IPS-18c (cell line): ENCODE results near the gene C1orf87.

Source experiments
- H3K4me3 ChIP-seq: 2 replicates; pipeline ENCODE4 v1.7.0; 2013; ENCODE audit warnings: low read depth, mild to moderate bottlenecking, low read length, moderate library complexity; ENCODE audit not compliant: insufficient read depth
- H3K9me3 ChIP-seq: one replicate; pipeline ENCODE4 v1.6.1; 2013; ENCODE audit warnings: mild to moderate bottlenecking, low read length, moderate library complexity; ENCODE audit not compliant: control insufficient read depth, insufficient read depth

The C1orf87 gene

DNA sequence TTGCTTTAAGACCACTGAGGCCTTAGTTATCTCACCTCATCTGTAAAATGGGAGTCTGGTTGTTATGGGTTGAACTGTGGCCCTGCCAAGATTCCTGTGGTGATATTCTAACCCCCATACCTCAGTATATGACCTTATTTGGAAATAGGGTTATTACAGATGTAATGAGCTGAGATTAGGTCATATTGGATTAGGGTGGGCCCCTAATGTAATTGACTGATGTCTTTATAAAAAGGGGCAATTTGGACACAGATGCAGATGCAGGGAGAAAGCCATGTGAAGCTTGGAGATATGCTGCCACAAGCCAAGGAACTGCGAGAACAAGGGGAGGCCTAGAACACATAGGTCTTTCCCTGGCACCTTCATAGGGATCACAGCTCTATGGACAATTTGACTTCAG is 3.9 kb downstream of the C1orf87 start:
- Histone ChIP-seq H3K9me3 (no peaks in the 10 kb centered on the region), H3K4me3 (no peak overlapping the region)

DNA sequence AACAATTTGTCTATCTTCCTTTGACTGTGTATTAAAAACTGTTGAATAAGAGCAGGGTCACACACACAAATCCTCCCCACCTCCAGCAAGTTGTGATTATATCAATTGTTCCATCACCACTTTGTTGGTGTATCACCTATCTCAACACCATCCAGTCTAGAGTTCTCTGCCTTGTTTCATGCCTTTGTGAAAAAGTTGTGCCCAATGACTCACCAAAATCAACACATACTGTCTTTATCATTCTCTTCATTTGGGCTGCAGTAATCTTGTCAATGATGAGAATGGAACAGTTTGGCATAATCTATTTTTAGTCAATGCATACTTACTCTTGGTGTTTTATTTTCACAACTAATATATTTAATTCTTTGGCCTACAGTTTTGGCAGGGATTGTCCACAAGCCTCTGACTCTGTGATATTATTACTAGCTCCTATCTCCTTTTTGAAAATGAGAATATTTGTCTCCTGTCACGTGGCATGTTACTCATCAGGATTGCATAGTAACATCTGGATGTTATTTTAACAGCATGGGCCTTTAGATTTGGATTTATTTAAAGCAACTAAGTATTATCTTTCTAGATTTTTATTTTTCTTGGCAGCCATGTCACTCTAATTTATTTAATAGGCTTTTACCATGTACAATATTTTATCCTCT is 5.1 kb downstream of the C1orf87 start:
- H3K9me3 ChIP-seq, result no peaks in the 10 kb centered on the region
- no peak overlapping the region for H3K4me3 ChIP-seq

DNA sequence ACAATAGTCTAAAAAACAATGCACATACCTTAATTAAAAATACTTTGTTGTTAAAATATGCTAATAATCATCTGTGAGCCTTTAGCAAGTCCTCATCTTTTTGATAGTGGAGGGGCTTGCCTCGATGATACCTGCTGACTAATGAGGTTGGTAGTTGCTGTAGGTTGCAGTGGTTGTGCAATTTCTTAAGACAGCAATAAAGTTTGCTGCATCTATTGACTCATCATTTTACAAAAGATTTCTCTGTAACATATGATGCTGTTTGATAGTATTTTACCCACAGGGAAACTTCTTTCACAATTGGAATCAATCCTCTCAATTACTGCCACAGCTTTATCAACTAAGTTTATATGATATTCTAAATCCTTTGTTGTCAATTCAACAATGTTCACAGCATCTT is 7.6 kb downstream of the C1orf87 start:
- no peaks in the 10 kb centered on the region for H3K9me3 ChIP-seq
- H3K4me3 ChIP-seq, result no peak overlapping the region

DNA sequence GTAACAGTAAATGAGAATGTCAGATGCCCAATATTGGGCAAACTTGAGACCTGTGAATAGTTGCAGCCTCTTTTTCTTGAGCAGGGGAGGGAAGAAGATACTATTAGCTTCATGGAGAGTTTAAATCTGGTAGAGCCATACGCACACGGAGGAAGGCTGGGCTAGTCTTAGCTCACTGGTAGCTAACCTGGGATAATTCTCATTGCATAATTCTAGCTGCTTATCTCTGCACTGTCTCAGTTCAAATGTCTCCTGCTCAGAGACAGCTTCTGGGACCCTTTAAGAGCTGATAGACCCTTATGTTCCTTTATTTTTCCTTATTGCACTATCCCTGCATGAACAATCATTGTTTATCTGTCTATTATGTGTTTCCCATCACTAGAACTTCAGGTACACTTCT is 8.4 kb downstream of the C1orf87 start:
- Histone ChIP-seq H3K4me3 (no peak overlapping the region), H3K9me3 (no peaks in the 10 kb centered on the region)

DNA sequence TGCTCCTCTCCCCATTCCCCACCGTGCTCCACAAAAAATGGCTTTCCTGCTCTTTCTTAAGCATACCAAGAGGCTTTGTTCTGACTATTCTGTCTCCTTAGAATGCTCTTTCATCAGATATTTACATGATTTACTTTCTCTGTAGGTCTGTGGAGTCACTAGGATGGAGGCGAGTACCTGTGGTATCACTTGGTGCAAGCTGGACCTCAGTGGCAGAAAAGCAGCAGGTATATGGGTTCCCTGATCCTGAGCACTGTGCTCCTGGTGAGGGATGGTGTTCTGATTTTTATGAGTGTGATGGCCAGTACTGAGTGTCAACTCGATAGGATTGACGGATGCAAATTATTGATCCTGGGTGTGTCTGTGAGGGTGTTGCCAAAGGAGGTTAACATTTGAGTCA is 10.0 kb downstream of the C1orf87 start:
- Histone ChIP-seq H3K9me3 (no peaks in the 10 kb centered on the region), H3K4me3 (no peak overlapping the region)

DNA sequence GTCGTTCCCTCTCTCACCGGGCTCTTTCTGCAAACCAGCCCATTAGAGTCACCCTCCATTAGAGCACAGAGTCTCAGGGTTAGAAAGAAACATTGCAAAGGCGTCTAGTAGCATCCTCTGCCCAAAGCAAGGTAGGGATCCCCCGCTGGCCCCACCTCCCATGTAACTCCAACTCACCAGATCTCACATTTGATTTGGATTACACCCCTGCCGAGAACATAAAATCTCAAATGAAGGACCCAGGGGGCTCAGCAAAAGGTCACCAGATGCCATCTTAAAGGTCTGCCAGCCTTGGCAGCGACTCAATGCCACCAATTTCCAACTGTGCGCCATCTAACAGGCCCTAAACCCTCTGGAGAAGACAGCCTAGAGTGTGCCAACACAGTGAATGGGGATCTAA is 14.1 kb downstream of the C1orf87 start:
- Histone ChIP-seq H3K4me3 (no peak overlapping the region), H3K9me3 (no peaks in the 10 kb centered on the region)

DNA sequence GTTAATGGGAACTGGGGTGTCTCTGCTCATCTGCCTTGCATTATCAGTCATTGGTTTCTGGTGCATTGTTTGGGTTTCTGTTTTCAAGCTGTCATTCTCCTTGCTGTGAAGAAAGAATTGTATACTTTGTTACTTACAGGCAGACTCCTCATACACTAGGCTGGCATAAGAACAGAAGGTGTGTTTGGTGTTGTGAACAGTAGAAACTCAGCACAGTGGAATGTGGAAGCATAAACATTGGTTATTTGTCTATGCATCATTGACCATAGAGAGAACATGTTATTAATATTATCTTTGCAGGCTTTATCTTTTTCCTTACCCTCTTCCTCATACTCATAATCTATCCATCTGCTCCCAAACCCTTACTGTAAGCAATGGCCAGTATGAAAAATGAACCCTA is 18.2 kb downstream of the C1orf87 start:
- Histone ChIP-seq H3K4me3 (no peak overlapping the region), H3K9me3 (no peaks in the 10 kb centered on the region)

DNA sequence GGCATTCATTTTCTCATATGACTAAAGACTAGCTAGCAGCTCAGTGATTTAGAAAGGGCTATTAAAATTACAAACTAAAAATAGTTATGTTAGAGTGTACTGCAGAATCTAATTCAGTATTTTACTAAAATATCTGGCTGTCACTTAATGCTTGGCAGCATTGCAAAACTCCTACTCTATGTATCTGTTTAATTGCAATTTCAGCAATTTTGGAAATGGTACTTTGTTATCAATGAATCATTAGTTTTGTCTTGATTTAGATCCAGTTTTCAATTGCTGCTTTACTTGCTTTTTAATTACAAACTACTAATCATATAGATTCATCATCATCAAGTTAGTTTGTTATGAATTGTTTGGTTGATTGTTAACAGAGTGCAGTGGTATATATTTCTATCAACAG is 19.2 kb downstream of the C1orf87 start:
- Histone ChIP-seq H3K4me3 (no peak overlapping the region), H3K9me3 (no peaks in the 10 kb centered on the region)

DNA sequence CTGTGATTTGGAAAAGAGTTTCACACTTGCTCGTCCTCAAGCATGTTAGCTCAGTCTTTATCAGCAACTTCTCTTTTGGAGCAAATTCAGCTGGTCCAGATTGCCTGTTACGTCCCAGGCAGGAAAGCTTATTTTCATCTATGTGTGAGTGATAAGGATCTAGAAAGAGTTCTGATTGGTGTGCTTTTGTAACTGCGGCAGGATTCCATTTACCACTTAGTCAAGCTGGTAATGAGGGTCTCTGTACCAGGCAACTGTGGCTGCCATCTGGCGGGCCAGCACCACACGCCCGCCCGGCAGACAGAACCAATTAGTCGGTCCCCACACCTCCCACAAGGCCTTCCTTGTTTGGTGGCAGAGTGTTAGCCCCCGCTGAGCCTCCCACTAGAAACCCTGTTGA is 21.0 kb downstream of the C1orf87 start:
- no peaks in the 10 kb centered on the region for H3K9me3 ChIP-seq
- no peak overlapping the region for H3K4me3 ChIP-seq

DNA sequence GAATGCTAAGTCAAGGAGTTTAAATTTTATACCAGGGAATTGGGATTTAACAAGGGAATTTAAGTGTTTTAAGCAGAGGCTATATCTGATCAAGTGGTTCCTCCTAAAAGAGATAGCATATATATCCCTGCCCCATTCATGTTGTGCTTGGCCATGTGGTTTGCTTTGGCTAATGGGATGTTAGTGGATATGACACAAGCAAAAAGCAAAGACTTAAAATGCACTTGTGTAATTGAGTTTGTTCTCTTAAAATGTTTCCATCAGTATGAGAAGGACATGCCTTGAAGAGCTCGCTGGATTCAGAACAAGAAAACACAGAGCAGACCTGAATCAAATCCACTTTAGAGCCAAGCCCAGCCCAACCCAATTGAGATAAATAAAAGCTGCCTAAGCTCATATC is 22.4 kb downstream of the C1orf87 start:
- no peak overlapping the region for H3K4me3 ChIP-seq
- no peaks in the 10 kb centered on the region for H3K9me3 ChIP-seq

DNA sequence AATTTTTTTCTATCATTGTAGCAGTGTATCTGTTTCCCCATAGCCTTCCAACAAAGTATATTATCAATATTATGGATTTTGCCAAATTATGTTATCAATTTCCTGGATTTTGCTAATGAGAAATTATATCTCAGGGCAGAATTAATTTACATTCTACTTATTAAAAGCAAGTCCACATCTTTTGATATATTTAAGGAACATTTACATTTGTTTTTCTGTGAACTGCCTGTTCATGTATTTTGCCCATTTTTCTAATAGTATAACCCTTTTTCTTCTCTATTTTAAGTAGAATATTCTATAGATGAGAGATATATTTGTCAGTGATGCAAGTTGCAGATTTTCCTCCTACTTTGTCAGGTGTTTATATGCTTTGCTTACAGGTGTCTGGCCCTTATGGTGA is 24.4 kb downstream of the C1orf87 start:
- Histone ChIP-seq H3K4me3 (no peak overlapping the region), H3K9me3 (no peaks in the 10 kb centered on the region)

DNA sequence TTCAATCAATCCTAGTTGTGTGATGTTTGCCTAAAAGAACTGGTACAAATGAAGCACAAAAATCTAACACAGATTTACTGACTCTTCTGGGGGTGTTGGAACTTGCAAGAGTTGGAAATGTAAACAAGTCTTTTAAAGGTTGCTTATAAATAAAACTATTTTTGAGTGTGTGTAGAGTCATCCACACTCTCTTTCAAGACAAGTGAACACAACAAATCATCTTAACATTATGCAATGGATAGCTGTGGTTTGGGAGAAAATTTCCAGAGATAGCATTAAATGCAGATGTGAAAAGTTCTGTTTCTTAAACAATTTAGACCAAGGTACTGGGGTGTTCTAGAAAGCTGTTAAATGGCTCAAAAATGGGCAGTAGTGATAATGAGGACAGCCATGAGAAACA is 28.7 kb downstream of the C1orf87 start:
- H3K9me3 ChIP-seq, result no peaks in the 10 kb centered on the region
- H3K4me3 ChIP-seq, result no peak overlapping the region

DNA sequence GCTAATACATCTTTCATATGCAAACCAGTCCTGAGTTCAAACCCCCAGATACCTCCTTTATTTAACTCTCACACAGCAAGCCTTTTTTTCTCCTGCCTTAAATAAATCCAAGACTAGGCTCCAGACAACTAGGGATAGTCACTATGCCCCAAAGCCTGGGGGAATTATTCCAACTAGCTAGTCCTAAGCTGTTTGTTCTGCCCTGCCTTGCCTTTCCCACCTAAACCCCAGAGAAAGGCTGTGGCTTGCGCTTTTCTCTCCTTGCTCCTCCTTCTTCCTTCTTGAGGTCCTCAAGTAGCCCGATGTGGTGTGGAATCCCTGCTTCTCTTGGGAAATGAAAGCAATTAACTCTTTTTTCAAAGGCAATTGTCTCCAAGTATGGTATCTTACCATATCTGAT is 31.8 kb downstream of the C1orf87 start:
- Histone ChIP-seq H3K4me3 (no peak overlapping the region), H3K9me3 (no peaks in the 10 kb centered on the region)

DNA sequence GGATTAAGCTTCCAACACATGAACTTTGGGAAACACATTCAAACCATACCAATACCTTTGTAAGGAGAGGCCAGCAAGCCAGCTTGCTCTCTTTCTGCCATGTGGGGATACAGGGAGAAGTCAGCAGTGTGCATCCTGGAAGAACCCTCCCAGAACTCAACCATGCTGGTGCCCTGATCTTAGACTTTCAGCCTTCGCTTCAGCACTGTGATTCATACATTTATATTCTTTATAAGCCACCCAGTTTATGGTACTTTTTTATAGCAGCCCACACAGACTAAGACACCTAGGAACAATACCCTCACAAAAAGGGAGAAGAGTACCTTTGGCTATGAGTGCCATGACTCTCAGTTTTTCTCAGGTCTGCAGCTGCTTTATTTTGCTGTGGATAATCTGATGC is 35.9 kb downstream of the C1orf87 start:
- Histone ChIP-seq H3K9me3 (no peaks in the 10 kb centered on the region), H3K4me3 (no peak overlapping the region)

DNA sequence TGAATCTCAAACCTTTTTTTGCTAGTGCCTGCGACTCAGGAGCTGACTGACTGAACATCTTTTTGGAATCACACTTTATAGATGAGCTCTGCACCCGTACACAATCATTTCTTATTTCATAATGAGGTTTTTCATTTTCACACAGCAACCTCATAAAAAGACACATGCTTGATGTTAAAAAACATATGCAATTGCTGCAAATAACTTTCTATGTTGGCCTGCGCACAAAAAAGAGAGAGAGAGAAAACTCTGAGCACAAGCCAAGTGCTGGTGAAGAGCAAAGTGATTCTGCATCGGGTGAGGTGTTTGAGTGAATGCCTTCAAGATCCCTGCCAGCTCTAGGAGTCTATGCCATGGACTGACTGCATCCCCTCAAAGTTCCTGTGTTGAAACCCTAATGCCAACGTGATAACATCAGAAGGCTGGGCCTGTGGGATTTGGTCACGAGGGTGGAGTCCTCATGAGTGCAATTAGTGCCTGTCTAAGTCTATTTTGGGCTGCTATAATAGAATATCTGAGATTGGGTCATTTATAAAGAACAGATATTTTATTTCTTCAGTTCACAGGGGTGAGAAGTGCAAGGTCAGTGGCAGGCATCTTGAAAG is 36.6 kb downstream of the C1orf87 start:
- H3K4me3 ChIP-seq, result no peak overlapping the region

DNA sequence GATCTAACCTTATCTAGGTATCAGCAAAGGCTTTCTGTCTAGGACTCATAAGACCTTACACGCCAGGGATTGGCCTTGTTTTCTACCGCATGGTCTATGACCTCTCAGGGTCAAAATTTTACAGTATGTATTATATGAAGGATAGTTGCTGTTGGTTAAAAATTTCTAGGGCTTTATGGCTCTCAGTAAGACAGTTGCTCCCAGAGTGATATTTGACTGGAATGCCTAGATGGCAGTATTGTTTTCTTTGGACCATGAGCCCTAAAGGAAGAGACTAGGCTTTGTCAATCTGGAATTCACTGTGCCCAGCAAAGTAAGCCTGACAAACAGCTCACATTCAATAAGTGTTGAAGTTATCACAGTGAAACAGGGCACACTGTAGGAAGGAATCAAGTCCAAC is 37.6 kb downstream of the C1orf87 start:
- H3K9me3 ChIP-seq, result no peaks in the 10 kb centered on the region
- H3K4me3 ChIP-seq, result no peak overlapping the region

More for the DNA sequence above, 36.6 kb downstream of the C1orf87 start:
- H3K9me3 ChIP-seq, result no peaks in the 10 kb centered on the region

DNA sequence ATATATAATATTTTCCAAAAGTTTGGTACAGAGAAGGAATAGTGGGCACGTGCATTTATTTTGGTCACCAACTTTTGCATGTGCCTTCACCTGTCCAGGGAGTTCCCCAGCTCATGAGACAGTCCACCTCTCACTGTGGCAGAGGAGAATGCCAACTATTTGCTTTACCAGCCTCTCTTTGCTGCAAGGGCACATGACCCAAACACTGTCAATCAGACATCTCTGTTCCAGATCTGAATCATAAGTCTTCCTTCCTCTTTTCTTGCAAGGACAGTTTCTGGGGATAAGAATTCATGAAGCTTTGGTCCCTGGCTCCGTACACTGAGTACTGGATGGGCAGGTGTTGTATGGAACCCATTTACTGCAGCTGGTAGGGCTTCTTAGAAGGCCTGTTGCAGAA is 38.6 kb downstream of the C1orf87 start:
- Histone ChIP-seq H3K9me3 (no peaks in the 10 kb centered on the region), H3K4me3 (no peak overlapping the region)

DNA sequence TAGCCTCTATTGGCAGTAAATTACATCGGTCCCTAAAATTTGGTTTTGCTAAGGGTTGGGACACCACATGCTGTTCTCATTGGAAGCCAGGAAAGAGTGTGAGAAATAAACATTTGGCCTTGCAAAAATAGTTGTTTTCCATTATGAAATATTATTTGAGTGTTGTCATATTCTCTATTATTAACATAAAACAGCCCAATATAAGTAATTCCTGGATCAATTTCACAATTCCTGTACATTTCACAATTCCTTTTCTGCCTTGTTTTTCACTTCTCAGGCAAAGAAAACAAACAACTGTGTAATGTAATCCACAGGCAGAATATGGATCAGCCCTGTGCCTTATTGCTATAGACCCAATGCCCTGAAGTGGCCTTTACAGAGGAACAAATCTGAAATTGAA is 40.5 kb downstream of the C1orf87 start:
- H3K9me3 ChIP-seq, result no peaks in the 10 kb centered on the region

DNA sequence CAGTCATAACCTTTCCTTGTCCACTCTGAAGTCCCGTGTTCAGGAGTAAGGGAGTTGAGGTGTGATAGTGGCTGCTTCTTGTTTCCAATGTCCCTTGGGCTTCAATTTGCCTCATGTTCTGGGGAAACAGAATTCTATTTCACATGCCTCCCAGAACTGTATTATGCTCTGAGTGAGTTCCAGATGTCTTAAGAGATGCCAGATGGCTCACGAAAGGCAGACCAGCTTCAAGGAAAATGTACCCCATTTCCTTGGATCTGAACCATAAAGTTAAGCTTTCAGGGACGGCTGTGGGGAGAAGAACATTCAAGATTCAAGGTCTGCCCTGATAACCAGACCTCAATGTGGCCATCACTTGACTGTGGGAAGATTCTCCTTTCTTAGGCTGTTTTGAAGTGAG is 42.4 kb downstream of the C1orf87 start:
- Histone ChIP-seq H3K9me3 (no peaks in the 10 kb centered on the region), H3K4me3 (no peak overlapping the region)

More for the DNA sequence above, 40.5 kb downstream of the C1orf87 start:
- no peak overlapping the region for H3K4me3 ChIP-seq
